BJ (cell line): ENCODE measurements around the gene WFDC5. TPM values are rescaled to one million over a fixed set of nuclear protein-coding genes. Genes with fewer than 3 reads are reported as not detected.
A peak's percentile ranks its signal among the peaks of the same experiment; 100 is the strongest.

Source experiments
- CTCF ChIA-PET: fragments of 350-600 bp; formaldehyde crosslinking; extraction: SDS; loops from one replicate; lab custom pipeline; 2021; ENCODE audit warnings: antibody characterized with exemption, inconsistent platforms; lab: Yijun Ruan, JAX
- POLR2A ChIA-PET: fragments of 300-600 bp; sonication (Branson Sonifier 250); formaldehyde crosslinking; extraction: SDS; loops from one replicate; lab custom pipeline; 2021; ENCODE audit warnings: antibody characterized with exemption; lab: Charles Lee
- DNase-seq: peaks from one replicate; pipeline ENCODE4 v3.0.0-alpha.2; 2011; ENCODE audit warnings: low read depth
- H3K27me3 ChIP-seq: 2 replicates; pipeline ENCODE4 v1.6.0; 2011; ENCODE audit warnings: low read length; ENCODE audit not compliant: control insufficient read depth, insufficient read depth
- H3K36me3 ChIP-seq: 2 replicates; pipeline ENCODE4 v1.5.1; 2011; ENCODE audit warnings: low read length; ENCODE audit not compliant: control insufficient read depth, insufficient read depth
- H3K4me3 ChIP-seq: 2 replicates; pipeline ENCODE4 v1.5.1; 2011; ENCODE audit warnings: low read depth, mild to moderate bottlenecking, control low read depth, low read length
- polyA plus RNA-seq: library from polyadenylated mRNA; depleted of rRNA; stranded (reverse); fragments of >200 nt; gene quantifications from 2 replicates; pipeline ENCODE4 v1.2.3, GENCODE V29; 2011
- TF ChIP-seq, protein P1 (sequence below): IDR thresholded peaks from 2 replicates; pipeline ENCODE4 v1.5.1; 2011; ENCODE audit warnings: low read depth, mild to moderate bottlenecking, control low read depth, inconsistent platforms, low read length, moderate library complexity; ENCODE audit not compliant: insufficient read depth

Gene WFDC5
- polyA plus RNA-seq, 1 experiment = not detected

DNA sequence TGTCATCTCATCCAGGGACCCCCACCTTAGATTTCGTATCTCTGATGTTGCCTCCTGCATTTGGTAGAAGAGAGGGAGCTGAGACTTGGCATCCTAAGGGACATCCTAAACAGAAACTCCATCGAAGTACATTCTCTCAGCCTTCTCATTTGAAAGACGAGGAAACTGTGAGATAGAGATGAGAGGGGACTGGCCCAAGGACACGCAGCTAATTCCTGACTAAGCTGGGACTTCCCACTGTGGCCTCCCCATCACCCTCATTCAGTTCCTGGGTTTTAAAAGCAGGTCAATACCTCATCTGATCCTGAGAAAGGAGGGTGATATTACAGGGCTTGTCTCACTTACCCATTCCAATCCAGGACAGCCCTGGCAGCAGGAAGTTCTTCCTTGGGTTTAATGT lies 855 bp upstream of the WFDC5 start:
- Histone ChIP-seq H3K4me3 (no peak overlapping the region), H3K36me3 (no peaks in the 10 kb centered on the region), H3K27me3 (peaks cover 18% of the 10 kb centered on the region)
- CTCF ChIA-PET = interaction anchor here (1.0 to 1.1 kb wide), 2 partner anchors 19 to 20 kb away, joined by 3 to 4 read pairs; no protein-coding TSS in a partner anchor
- DNase-seq = no peak
- TF ChIP-seq, protein P1, sequence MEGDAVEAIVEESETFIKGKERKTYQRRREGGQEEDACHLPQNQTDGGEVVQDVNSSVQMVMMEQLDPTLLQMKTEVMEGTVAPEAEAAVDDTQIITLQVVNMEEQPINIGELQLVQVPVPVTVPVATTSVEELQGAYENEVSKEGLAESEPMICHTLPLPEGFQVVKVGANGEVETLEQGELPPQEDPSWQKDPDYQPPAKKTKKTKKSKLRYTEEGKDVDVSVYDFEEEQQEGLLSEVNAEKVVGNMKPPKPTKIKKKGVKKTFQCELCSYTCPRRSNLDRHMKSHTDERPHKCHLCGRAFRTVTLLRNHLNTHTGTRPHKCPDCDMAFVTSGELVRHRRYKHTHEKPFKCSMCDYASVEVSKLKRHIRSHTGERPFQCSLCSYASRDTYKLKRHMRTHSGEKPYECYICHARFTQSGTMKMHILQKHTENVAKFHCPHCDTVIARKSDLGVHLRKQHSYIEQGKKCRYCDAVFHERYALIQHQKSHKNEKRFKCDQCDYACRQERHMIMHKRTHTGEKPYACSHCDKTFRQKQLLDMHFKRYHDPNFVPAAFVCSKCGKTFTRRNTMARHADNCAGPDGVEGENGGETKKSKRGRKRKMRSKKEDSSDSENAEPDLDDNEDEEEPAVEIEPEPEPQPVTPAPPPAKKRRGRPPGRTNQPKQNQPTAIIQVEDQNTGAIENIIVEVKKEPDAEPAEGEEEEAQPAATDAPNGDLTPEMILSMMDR = no peak
- POLR2A ChIA-PET = no interaction called here

DNA sequence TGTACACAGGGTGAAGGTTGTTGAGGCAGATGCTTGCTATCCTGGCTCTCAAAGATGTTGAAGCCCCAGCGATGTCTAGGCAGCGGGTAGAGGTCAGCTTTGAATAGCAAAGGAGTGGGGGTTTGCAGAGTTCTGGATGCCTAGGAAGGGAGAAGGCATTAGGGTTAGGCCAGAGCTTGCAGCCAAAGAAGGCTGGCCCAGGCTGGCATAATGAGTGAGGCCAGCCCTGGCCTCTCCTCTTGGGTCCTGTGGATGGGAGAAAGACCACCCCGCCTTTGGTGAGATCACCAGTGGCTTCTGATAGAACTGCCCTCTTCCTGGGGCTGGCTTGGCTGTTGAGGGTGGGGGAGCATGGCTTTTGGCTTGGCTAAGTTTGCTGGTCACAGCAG lies 406 bp upstream of the WFDC5 start:
- H3K36me3 ChIP-seq = no peaks in the 10 kb centered on the region
- no peak overlapping the region for H3K4me3 ChIP-seq
- ChIA-PET CTCF (interaction anchor here (0.7 to 1.1 kb wide), 3 partner anchors 19 to 72 kb away, joined by 3 to 4 read pairs (median 3); no protein-coding TSS in a partner anchor), POLR2A (no interaction called here)
- peaks cover 18% of the 10 kb centered on the region for H3K27me3 ChIP-seq
- no peak for DNase-seq
- TF ChIP-seq, protein P1 = no peak

DNA sequence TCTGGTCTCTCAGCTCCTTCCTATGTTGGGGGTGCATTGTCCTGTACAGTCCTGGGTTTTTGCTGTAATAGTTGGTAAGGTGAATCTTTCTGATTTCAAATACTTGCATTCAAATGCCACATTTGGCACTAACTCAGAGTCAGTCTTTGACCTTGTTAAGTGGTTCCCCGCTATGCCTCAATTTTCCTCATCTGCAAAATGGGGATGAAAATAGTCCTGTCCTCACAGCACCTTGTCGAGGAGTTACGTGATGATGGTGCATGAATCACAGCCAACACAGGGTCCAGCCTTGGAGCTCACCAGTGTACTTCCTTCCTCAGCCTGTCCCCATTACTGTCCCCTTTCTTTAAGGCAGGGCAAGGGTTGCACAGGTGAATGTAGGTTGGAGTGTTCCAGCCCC lies 1.1 kb downstream of the WFDC5 start:
- ChIA-PET CTCF (interaction anchor here (0.6 to 4.6 kb wide), 9 partner anchors 9 to 1104 kb away, joined by 3 to 59 read pairs (median 10); partner anchors contain the start of gene KCNS1), POLR2A (no interaction called here)
- Histone ChIP-seq H3K4me3 (no peak overlapping the region), H3K27me3 (peaks cover 16% of the 10 kb centered on the region), H3K36me3 (no peaks in the 10 kb centered on the region)
- TF ChIP-seq, protein P1 = no peak
- DNase-seq = no peak

DNA sequence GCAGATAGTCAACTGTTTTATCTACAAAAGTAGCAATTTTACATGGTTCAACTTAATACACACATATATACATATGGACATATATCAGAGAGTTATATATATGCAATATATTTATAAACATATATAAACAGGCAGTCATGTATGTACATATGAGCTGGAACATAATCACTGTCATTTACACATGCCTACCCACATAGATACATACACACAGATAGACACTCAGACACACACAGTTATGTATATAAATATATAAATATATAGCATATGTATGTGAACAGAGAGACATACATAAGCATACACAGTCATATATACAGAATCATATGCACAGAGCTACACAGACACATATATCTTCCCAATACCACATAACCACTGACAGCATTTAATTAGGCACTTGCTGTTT lies 2.2 kb downstream of the WFDC5 start:
- POLR2A ChIA-PET = no interaction called here
- Histone ChIP-seq H3K4me3 (no peak overlapping the region), H3K36me3 (no peaks in the 10 kb centered on the region), H3K27me3 (peaks cover 16% of the 10 kb centered on the region)
- TF ChIP-seq, protein P1 = no peak
- CTCF ChIA-PET = interaction anchor here (0.6 to 4.6 kb wide), 23 partner anchors 8 to 196 kb away, joined by 3 to 59 read pairs (median 7); partner anchors contain the start of genes KCNS1, MATN4 and WFDC12
- no peak for DNase-seq

DNA sequence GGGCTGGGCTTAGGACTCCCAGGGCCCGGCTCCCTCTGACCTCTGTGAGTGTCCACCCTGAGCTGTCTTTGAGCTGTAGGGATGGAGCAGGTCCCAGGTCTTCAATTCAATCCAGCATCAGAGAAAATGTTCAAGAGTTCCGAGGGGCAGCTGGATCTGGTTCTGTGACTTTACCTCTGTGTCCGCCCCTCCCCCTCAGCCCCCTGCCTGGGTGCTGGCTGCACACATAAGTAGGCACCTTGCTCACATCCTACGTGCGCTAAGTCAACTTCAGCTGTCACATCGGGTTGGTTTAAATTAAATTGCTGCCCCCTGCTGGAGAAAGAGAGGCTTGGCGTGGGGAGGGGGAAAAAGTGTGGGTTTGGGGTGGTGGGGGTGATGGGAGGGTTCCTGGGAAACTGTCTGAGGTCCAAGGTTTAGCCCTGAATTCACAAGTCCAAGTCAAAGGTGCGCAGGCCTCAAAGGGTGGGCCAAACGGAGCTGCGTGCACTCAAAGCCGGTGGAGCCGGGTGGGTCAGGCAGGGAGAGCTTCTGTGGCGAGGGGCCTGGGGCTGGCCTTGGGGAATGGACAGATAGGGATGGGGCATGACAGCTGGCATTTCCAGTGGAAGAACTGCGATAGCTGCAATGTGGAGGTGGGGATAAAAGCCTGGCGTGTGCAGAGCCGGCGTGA lies 3.0 kb downstream of the WFDC5 start:
- Histone ChIP-seq H3K4me3 (no peak overlapping the region), H3K36me3 (no peaks in the 10 kb centered on the region), H3K27me3 (peaks cover 14% of the 10 kb centered on the region)
- ChIA-PET POLR2A (no interaction called here), CTCF (interaction anchor here (0.6 to 4.6 kb wide), 30 partner anchors 9 to 200 kb away, joined by 3 to 59 read pairs (median 6); partner anchors contain the start of genes KCNS1, MATN4, STK4 and WFDC12)
- TF ChIP-seq, protein P1 = peak; percentile 62
- DNase-seq = no peak
